Measurements from ENCODE around the gene TPO. TPM values are rescaled to one million over a fixed set of nuclear protein-coding genes. Genes with fewer than 3 reads are reported as not detected.
A peak's percentile ranks its signal among the peaks of the same experiment; 100 is the strongest.

The TPO gene
- total RNA-seq, 4 donors from 2014 or later: 4,215 to 7,965 (median 5,966) TPM

GRCh38 chr2:1543776-1544477 lies 130.7 kb downstream of the TPO start:
- TF ChIP-seq CTCF (IDR thresholded peaks at IDR 0.05) (no peak), POLR2A (IDR thresholded peaks at IDR 0.05) (no peak)
- WGBS, 2 donors: 92 to 95% methylated on average over 14 of the region's 14 CpGs
- DNase-seq: peak in 1 of 2 donors; percentile 39
- Histone ChIP-seq H3K27me3 (no peaks in the 10 kb centered on the region), H3K4me1 (no peaks in the 10 kb centered on the region), H3K27ac (peak overlapping the region in 1 of 3 donors; percentile 37), H3K36me3 (peaks cover 45 to 52% of the 10 kb centered on the region in 2 donors), H3K9me3 (no peaks in the 10 kb centered on the region), H3K4me3 (replicated peaks in 1 of 3) (no peak overlapping the region)
- intact Hi-C loops (cut with DNase I): loop anchor here (10.0 kb wide), 1 partner anchor 589 kb away; the partner anchor contains the start of gene SNTG2

- H3K9me3 ChIP-seq: no peaks in the 10 kb centered on the region
- peaks cover 38 to 46% of the 10 kb centered on the region in 2 donors for H3K36me3 ChIP-seq
- intact Hi-C loops (cut with DNase I): loop anchor here (10.0 kb wide), 1 partner anchor 590 kb away; the partner anchor contains the start of gene SNTG2
- H3K4me3 ChIP-seq (replicated peaks in 1 of 3): no peak overlapping the region
- peak overlapping the region in 2 of 3 donors; percentile 1 to 37 for H3K27ac ChIP-seq
- TF ChIP-seq CTCF (IDR thresholded peaks at IDR 0.05) (no peak), POLR2A (IDR thresholded peaks at IDR 0.05) (peak in 1 of 2 donors; percentile 10)
- H3K27me3 ChIP-seq: no peaks in the 10 kb centered on the region
- 77 to 81% methylated on average over 3 to 4 of the region's 4 CpGs for WGBS, 2 donors
- DNase-seq: peak; percentile 38 to 63
- no peaks in the 10 kb centered on the region for H3K4me1 ChIP-seq
Observed at GRCh38 chr2:1544478-1545069, 131.3 kb downstream of the TPO start.

GRCh38 chr2:1546023-1546591 lies 132.8 kb downstream of the TPO start:
- 43% methylated on average over 14 of the region's 14 CpGs for WGBS, 2 donors
- H3K27ac ChIP-seq: peak overlapping the region in 1 of 3 donors; percentile 17
- H3K36me3 ChIP-seq: peaks cover 23 to 30% of the 10 kb centered on the region in 2 donors
- intact Hi-C loops (cut with DNase I): loop anchor here (10.0 kb wide), 1 partner anchor 591 kb away; the partner anchor contains the start of gene SNTG2
- TF ChIP-seq CTCF (IDR thresholded peaks at IDR 0.05) (peak; percentile 32 to 64 (median 51)), POLR2A (IDR thresholded peaks at IDR 0.05) (no peak)
- peak; percentile 43 to 47 for DNase-seq
- no peak overlapping the region for H3K4me3 ChIP-seq (replicated peaks in 1 of 3)
- H3K27me3 ChIP-seq: no peaks in the 10 kb centered on the region
- H3K9me3 ChIP-seq: no peaks in the 10 kb centered on the region
- H3K4me1 ChIP-seq: peaks cover 0 to 6% of the 10 kb centered on the region in 2 donors

GRCh38 chr2:1546901-1547300 lies 133.6 kb downstream of the TPO start:
- Histone ChIP-seq H3K4me1 (peaks cover 0 to 6% of the 10 kb centered on the region in 2 donors), H3K36me3 (peaks cover 15 to 22% of the 10 kb centered on the region in 2 donors), H3K27ac (no peak overlapping the region), H3K27me3 (no peaks in the 10 kb centered on the region), H3K4me3 (replicated peaks in 1 of 3) (no peak overlapping the region), H3K9me3 (no peaks in the 10 kb centered on the region)
- DNase-seq: no peak
- peak in 2 of 6 experiments; percentile 6 to 9 for TF ChIP-seq CTCF (IDR thresholded peaks at IDR 0.05)
- TF ChIP-seq POLR2A (IDR thresholded peaks at IDR 0.05): no peak
- WGBS, 2 donors: 80 to 92% methylated on average over 4 to 9 of the region's 10 CpGs
- intact Hi-C loops (cut with DNase I): loop anchor here (10.0 kb wide), 1 partner anchor 592 kb away; the partner anchor contains the start of gene SNTG2

Measured in thyroid gland (tissue), 4 donors.